GM12878 (cell line): ENCODE data around the gene PDK3. TPM values are rescaled to one million over a fixed set of nuclear protein-coding genes. Genes with fewer than 3 reads are reported as not detected.

ENCODE experiments used
- ATAC-seq: fragments of 200-7000 bp; cut with Tn5 transposase; 3 replicates; pipeline ENCODE4 v1.9.1; 2020; ENCODE audit warnings: mild to moderate bottlenecking, moderate library complexity
- BruUV-seq: library from RNA; stranded (reverse); fragments of 400-500 nt; replicated peaks from 2 replicates; lab custom pipeline; 2021; lab: Mats Ljungman, UMichigan
- CTCF ChIA-PET: fragments of 300-600 bp; sonication (Branson Sonifier 250); formaldehyde crosslinking; extraction: SDS; loops from one replicate; lab custom pipeline; 2021; ENCODE audit warnings: inconsistent platforms; lab: Yijun Ruan, JAX
- POLR2A ChIA-PET: fragments of 350-600 bp; formaldehyde crosslinking; extraction: SDS; loops from one replicate; lab custom pipeline; 2021; ENCODE audit warnings: inconsistent platforms; lab: Charles Lee
- RAD21 ChIA-PET: fragments of 300-600 bp; sonication (Branson Sonifier 250); formaldehyde crosslinking; loops from one replicate; lab custom pipeline; 2023; ENCODE audit warnings: antibody characterized with exemption; ENCODE audit not compliant: unreplicated experiment; lab: Charles Lee
- SMC1A ChIA-PET: fragments of 300-600 bp; sonication (Branson Sonifier 250); formaldehyde crosslinking; loops from one replicate; lab custom pipeline; 2023; ENCODE audit not compliant: unreplicated experiment, uncharacterized antibody; lab: Charles Lee
- DNase-seq: peaks from one replicate; pipeline ENCODE4 v3.0.0-alpha.2; 2011; ENCODE audit warnings: low read depth, low spot score
- FAIRE-seq: peaks from 3 replicates; lab custom pipeline; 2011; peaks lifted over from hg19 to GRCh38; lab: Jason Lieb, UNC
- H2AFZ ChIP-seq: 2 replicates; pipeline ENCODE4 v1.6.0; 2011; ENCODE audit warnings: low read depth, low read length, control low read depth; ENCODE audit not compliant: control insufficient read depth
- H3K27ac ChIP-seq: 2 replicates; pipeline ENCODE4 v1.5.1; 2011; ENCODE audit warnings: control low read depth; ENCODE audit not compliant: control insufficient read depth, insufficient read depth
- H3K27me3 ChIP-seq, 2 experiments: replicated peaks in 1 of 2; 2 replicates each; pipeline versions ENCODE4 v1.6.0 to v1.6.1; 2011; ENCODE audit warnings: low read length in 1 of 2; ENCODE audit not compliant: control insufficient read depth in 2 of 2, insufficient read depth in 2 of 2
- H3K36me3 ChIP-seq, 2 experiments: 2 replicates each; pipeline ENCODE4 v1.5.1; 2011; ENCODE audit warnings: low read length in 1 of 2; ENCODE audit not compliant: control insufficient read depth in 2 of 2, insufficient read depth in 2 of 2
- H3K4me1 ChIP-seq: 2 replicates; pipeline ENCODE4 v1.6.1; 2011; ENCODE audit warnings: mild to moderate bottlenecking, low read length, moderate library complexity, mixed read lengths; ENCODE audit not compliant: control insufficient read depth, insufficient read depth
- H3K4me2 ChIP-seq: 2 replicates; pipeline ENCODE4 v1.6.0; 2011; ENCODE audit warnings: control low read depth; ENCODE audit not compliant: control insufficient read depth, insufficient read depth
- H3K4me3 ChIP-seq: fragments of 200-600 bp; sonication (generic); 2 replicates; pipeline ENCODE4 v1.5.1; 2016
- H3K79me2 ChIP-seq: 2 replicates; pipeline ENCODE4 v1.6.0; 2011; ENCODE audit warnings: low read length; ENCODE audit not compliant: control insufficient read depth, insufficient read depth
- H3K9ac ChIP-seq: 2 replicates; pipeline ENCODE4 v1.8.0; 2011; ENCODE audit warnings: low read length, control low read depth, mixed read lengths; ENCODE audit not compliant: control insufficient read depth, insufficient read depth
- H3K9me3 ChIP-seq: replicated peaks from 3 replicates; pipeline ENCODE4 v1.5.1; 2011; ENCODE audit warnings: mild to moderate bottlenecking, low read length; ENCODE audit not compliant: control insufficient read depth, insufficient read depth
- H4K20me1 ChIP-seq: 2 replicates; pipeline ENCODE4 v1.6.0; 2011; ENCODE audit not compliant: control insufficient read depth, insufficient read depth
- ASH2L ChIP-seq: fragments of 300-600, 200-600 bp; sonication (generic); IDR thresholded peaks from 2 replicates; pipeline ENCODE4 v1.6.1; 2017; ENCODE audit warnings: low read depth, mild to moderate bottlenecking, borderline replicate concordance
- JUNB ChIP-seq: IDR thresholded peaks from 2 replicates; pipeline ENCODE4 v1.6.1; 2016; ENCODE audit warnings: antibody characterized with exemption, mild to moderate bottlenecking
- NFIC ChIP-seq: IDR thresholded peaks from 2 replicates; pipeline ENCODE4 v1.6.1; 2012; ENCODE audit warnings: low read depth, mild to moderate bottlenecking, inconsistent platforms, low read length, moderate library complexity
- NKRF ChIP-seq: fragments of 450-650 bp; conservative IDR thresholded peaks from 2 replicates; pipeline ENCODE4 v1.6.1; 2017; ENCODE audit warnings: mild to moderate bottlenecking, moderate library complexity
- PAX8 ChIP-seq: fragments of 450-650 bp; IDR thresholded peaks from 2 replicates; pipeline ENCODE4 v1.6.1; 2017; ENCODE audit warnings: mild to moderate bottlenecking, moderate library complexity
- RAD21 ChIP-seq: IDR thresholded peaks from 2 replicates; pipeline ENCODE4 v1.6.1; 2011; ENCODE audit warnings: mild to moderate bottlenecking, low read depth, low read length, moderate library complexity; ENCODE audit not compliant: insufficient read depth
- RAD51 ChIP-seq: fragments of 450-650 bp; IDR thresholded peaks from 2 replicates; pipeline ENCODE4 v1.6.1; 2016; ENCODE audit warnings: moderate library complexity, mild to moderate bottlenecking, inconsistent platforms
- RUNX3 ChIP-seq: IDR thresholded peaks from 2 replicates; pipeline ENCODE4 v1.6.1; 2012; ENCODE audit warnings: low read length, inconsistent platforms
- SMARCA5 ChIP-seq: fragments of 450-650 bp; IDR thresholded peaks from 2 replicates; pipeline ENCODE4 v1.6.1; 2017; ENCODE audit warnings: mild to moderate bottlenecking
- SPI1 ChIP-seq: IDR thresholded peaks from 2 replicates; pipeline ENCODE4 v1.6.1; 2011; ENCODE audit warnings: low read depth, mild to moderate bottlenecking, low read length, moderate library complexity, borderline replicate concordance; ENCODE audit not compliant: insufficient read depth
- SUZ12 ChIP-seq: fragments of 200-600 bp; sonication (generic); IDR thresholded peaks from one replicate; pipeline ENCODE4 v1.6.1; 2018; ENCODE audit warnings: antibody characterized with exemption, mild to moderate bottlenecking; ENCODE audit not compliant: unreplicated experiment
- USF2 ChIP-seq: IDR thresholded peaks from 2 replicates; pipeline ENCODE4 v1.6.1; 2011; ENCODE audit warnings: low read depth, low read length, improper control_type of control experiment, borderline replicate concordance
- WRNIP1 ChIP-seq: IDR thresholded peaks from 2 replicates; pipeline ENCODE4 v1.6.1; 2011; ENCODE audit warnings: low read depth, low read length, improper control_type of control experiment, borderline replicate concordance
- WGBS: methylation state at CpG from one replicate; pipeline ENCODE4 v1.1.6; 2016; ENCODE audit warnings: low lambda C conversion rate; ENCODE audit not compliant: insufficient replicate concordance, insufficient coverage; ENCODE audit errors: missing lambda C conversion rate; 5-methylcytosine and 5-hydroxymethylcytosine counted together
- in situ Hi-C: fragments of 300-500 bp; cut with MboI; formaldehyde crosslinking; loops from 9 replicates; pipeline ENCODE4 v1.14.3; 2018; ENCODE audit warnings: mixed read lengths
- intact Hi-C: fragments of 100-400 bp; cut with micrococcal nuclease; formaldehyde crosslinking; loops from one replicate; pipeline ENCODE4 v1.14.2; 2022; ENCODE audit not compliant: unreplicated experiment
- polyA plus RNA-seq, 11 experiments: library from polyadenylated mRNA; depleted of rRNA in 4 of 11; unstranded in 6 of 11; stranded (reverse) in 5 of 11; fragments of >200 nt; fragmentation: Nextera tagmentation in 4 of 11; fragmentation: Illumina TruSeq in 1 of 11; extraction: Ambion mirVana in 4 of 11; extraction: Trizol in 1 of 11; gene quantifications; 1 replicate in 1 of 11; 2 replicates in 10 of 11; pipeline versions ENCODE4 v1.2.1 to v1.2.3, GENCODE V29; 2011 to 2016; ENCODE audit warnings: inconsistent platforms in 2 of 11, missing spikeins in 2 of 11, low read depth in 1 of 11
- total RNA-seq, 4 experiments: library from RNA; depleted of rRNA in 3 of 4; stranded (reverse); fragments of >200 nt in 3 of 4; fragmentation: Illumina TruSeq in 1 of 4; extraction: Trizol in 1 of 4; gene quantifications; 2 replicates each; pipeline versions ENCODE4 v1.2.1 to v1.2.3, GENCODE V29; 2013 to 2021
- TF ChIP-seq, protein P1 (sequence below): IDR thresholded peaks from 2 replicates; pipeline ENCODE4 v1.6.1; 2012; ENCODE audit warnings: improper control_type of control experiment, low read depth, low read length; ENCODE audit not compliant: insufficient replicate concordance

The PDK3 gene
- total and polyA plus RNA-seq, 10 of the 15 experiments (the other 5 are each of a cell fraction or from before 2014, with no cell fraction given) = 4.2 to 54.6 (median 21.9) TPM

- FAIRE-seq (no peak), ATAC-seq (peak; percentile 71), DNase-seq (no peak)
- Histone ChIP-seq H3K4me1 (no peaks in the 10 kb centered on the region), H2AFZ (no peak overlapping the region), H3K9me3 (no peaks in the 10 kb centered on the region), H3K9ac (no peak overlapping the region), H3K27ac (no peak overlapping the region), H3K36me3 (no peaks in the 10 kb centered on the region; a peak in 1 of 4 replicates), H3K27me3 (no peaks in the 10 kb centered on the region), H3K4me2 (no peak overlapping the region), H3K79me2 (no peaks in the 10 kb centered on the region), H3K4me3 (no peak overlapping the region), H4K20me1 (no peaks in the 10 kb centered on the region)
- intact Hi-C loops = no loop called here
- SMC1A ChIA-PET = no interaction called here
- CTCF ChIA-PET = no interaction called here
- RAD21 ChIA-PET = interaction anchor here (0.5 kb wide), 1 partner anchor 83 kb away, joined by 3 read pairs; no protein-coding TSS in a partner anchor
- BruUV-seq = no TSS peak
- WGBS = 40% methylated on average over 1 of the region's 1 CpG
- in situ Hi-C loops = no loop called here
- POLR2A ChIA-PET = no interaction called here
- no peak for TF ChIP-seq RAD21
- no peak for TF ChIP-seq WRNIP1
- TF ChIP-seq NFIC = no peak
- TF ChIP-seq, protein P1, sequence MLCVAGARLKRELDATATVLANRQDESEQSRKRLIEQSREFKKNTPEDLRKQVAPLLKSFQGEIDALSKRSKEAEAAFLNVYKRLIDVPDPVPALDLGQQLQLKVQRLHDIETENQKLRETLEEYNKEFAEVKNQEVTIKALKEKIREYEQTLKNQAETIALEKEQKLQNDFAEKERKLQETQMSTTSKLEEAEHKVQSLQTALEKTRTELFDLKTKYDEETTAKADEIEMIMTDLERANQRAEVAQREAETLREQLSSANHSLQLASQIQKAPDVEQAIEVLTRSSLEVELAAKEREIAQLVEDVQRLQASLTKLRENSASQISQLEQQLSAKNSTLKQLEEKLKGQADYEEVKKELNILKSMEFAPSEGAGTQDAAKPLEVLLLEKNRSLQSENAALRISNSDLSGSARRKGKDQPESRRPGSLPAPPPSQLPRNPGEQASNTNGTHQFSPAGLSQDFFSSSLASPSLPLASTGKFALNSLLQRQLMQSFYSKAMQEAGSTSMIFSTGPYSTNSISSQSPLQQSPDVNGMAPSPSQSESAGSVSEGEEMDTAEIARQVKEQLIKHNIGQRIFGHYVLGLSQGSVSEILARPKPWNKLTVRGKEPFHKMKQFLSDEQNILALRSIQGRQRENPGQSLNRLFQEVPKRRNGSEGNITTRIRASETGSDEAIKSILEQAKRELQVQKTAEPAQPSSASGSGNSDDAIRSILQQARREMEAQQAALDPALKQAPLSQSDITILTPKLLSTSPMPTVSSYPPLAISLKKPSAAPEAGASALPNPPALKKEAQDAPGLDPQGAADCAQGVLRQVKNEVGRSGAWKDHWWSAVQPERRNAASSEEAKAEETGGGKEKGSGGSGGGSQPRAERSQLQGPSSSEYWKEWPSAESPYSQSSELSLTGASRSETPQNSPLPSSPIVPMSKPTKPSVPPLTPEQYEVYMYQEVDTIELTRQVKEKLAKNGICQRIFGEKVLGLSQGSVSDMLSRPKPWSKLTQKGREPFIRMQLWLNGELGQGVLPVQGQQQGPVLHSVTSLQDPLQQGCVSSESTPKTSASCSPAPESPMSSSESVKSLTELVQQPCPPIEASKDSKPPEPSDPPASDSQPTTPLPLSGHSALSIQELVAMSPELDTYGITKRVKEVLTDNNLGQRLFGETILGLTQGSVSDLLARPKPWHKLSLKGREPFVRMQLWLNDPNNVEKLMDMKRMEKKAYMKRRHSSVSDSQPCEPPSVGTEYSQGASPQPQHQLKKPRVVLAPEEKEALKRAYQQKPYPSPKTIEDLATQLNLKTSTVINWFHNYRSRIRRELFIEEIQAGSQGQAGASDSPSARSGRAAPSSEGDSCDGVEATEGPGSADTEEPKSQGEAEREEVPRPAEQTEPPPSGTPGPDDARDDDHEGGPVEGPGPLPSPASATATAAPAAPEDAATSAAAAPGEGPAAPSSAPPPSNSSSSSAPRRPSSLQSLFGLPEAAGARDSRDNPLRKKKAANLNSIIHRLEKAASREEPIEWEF = no peak
- TF ChIP-seq RUNX3 = no peak
- TF ChIP-seq NKRF = no peak
- no peak for TF ChIP-seq USF2
- TF ChIP-seq SPI1 = no peak
- no peak for TF ChIP-seq RAD51
- no peak for TF ChIP-seq ASH2L
- TF ChIP-seq PAX8 = no peak
- no peak for TF ChIP-seq SMARCA5
- TF ChIP-seq SUZ12 = no peak
- TF ChIP-seq JUNB = no peak
Measured at GRCh38 chrX:24528605-24529004, 63.5 kb downstream of the PDK3 start.
